Smooth muscle cell (in vitro differentiated cells): ENCODE results near the gene CYTH4. TPM values are rescaled to one million over a fixed set of nuclear protein-coding genes. Genes with fewer than 3 reads are reported as not detected.

Experiments used
- DNase-seq: peaks from one replicate; lab custom pipeline; 2025; ENCODE audit not compliant: unreplicated experiment; lab: John Stamatoyannopoulos, UW
- H2AFZ ChIP-seq: fragments of 200-600 bp; sonication (generic); 2 replicates; pipeline ENCODE4 v1.6.0; 2016; ENCODE audit warnings: antibody characterized with exemption, low read depth, mild to moderate bottlenecking
- H3F3A ChIP-seq: fragments of 200-600 bp; sonication (generic); 2 replicates; pipeline ENCODE4 v1.6.0; 2017; ENCODE audit warnings: antibody characterized with exemption, low read depth
- H3K27ac ChIP-seq: fragments of 200-600 bp; sonication (generic); 2 replicates; pipeline ENCODE4 v1.5.1; 2016; ENCODE audit warnings: low read depth, mild to moderate bottlenecking
- H3K27me3 ChIP-seq: fragments of 200-600 bp; sonication (generic); 2 replicates; pipeline ENCODE4 v1.6.1; 2016; ENCODE audit warnings: low read depth, mild to moderate bottlenecking
- H3K36me3 ChIP-seq: fragments of 200-600 bp; sonication (generic); 2 replicates; pipeline ENCODE4 v1.5.1; 2016; ENCODE audit warnings: low read depth
- H3K4me1 ChIP-seq: fragments of 200-600 bp; sonication (generic); 2 replicates; pipeline ENCODE4 v1.5.1; 2016; ENCODE audit warnings: low read depth
- H3K4me2 ChIP-seq: fragments of 200-600 bp; sonication (generic); 2 replicates; pipeline ENCODE4 v1.6.0; 2016; ENCODE audit warnings: mild to moderate bottlenecking
- H3K4me3 ChIP-seq: fragments of 200-600 bp; sonication (generic); 2 replicates; pipeline ENCODE4 v1.5.1; 2016; ENCODE audit warnings: mild to moderate bottlenecking
- H3K79me2 ChIP-seq: fragments of 200-600 bp; sonication (generic); 2 replicates; pipeline ENCODE4 v1.6.0; 2016; ENCODE audit warnings: low read depth, mild to moderate bottlenecking
- H3K9ac ChIP-seq: fragments of 200-600 bp; sonication (generic); 2 replicates; pipeline ENCODE4 v1.6.0; 2016; ENCODE audit warnings: low read depth
- H3K9me3 ChIP-seq: fragments of 200-600 bp; sonication (generic); replicated peaks from 2 replicates; pipeline ENCODE4 v1.5.1; 2016; ENCODE audit warnings: low read depth
- H4K20me1 ChIP-seq: fragments of 200-600 bp; sonication (generic); 2 replicates; pipeline ENCODE4 v1.6.0; 2016; ENCODE audit warnings: low read depth
- CTCF ChIP-seq: fragments of 200-600 bp; sonication (generic); IDR thresholded peaks from 2 replicates; pipeline ENCODE4 v1.5.1; 2017; ENCODE audit warnings: borderline replicate concordance, mild to moderate bottlenecking, antibody characterized with exemption; ENCODE audit not compliant: insufficient read depth, poor library complexity, severe bottlenecking
- WGBS: methylation state at CpG from one replicate; pipeline ENCODE4 v1.1.7; 2016; ENCODE audit warnings: low lambda C conversion rate; 5-methylcytosine and 5-hydroxymethylcytosine counted together
- polyA plus RNA-seq: library from polyadenylated mRNA; unstranded; fragments of >200 nt; fragmentation: Nextera tagmentation; extraction: Ambion mirVana; gene quantifications from 2 replicates; pipeline ENCODE4 v1.2.1, GENCODE V29; 2016
- total RNA-seq: library from RNA; depleted of rRNA; stranded (reverse); fragments of >200 nt; gene quantifications from 2 replicates; pipeline ENCODE4 v1.2.3, GENCODE V29; 2014

Gene CYTH4
- total and polyA plus RNA-seq, 2 experiments from 2014 or later: not detected

GRCh38 chr22:37320726-37321677 is 38.7 kb downstream of the CYTH4 start:
- H3K9ac ChIP-seq: no peak overlapping the region
- H3K4me3 ChIP-seq: no peak overlapping the region
- TF ChIP-seq CTCF: no peak
- peaks cover 9% of the 10 kb centered on the region for H3K4me1 ChIP-seq
- H3K36me3 ChIP-seq: no peaks in the 10 kb centered on the region
- H3K27me3 ChIP-seq: peaks cover 37% of the 10 kb centered on the region
- H4K20me1 ChIP-seq: no peaks in the 10 kb centered on the region
- no peak overlapping the region for H3K27ac ChIP-seq
- no peak overlapping the region for H3K4me2 ChIP-seq
- DNase-seq: no peak
- H3K79me2 ChIP-seq: no peaks in the 10 kb centered on the region
- H3F3A ChIP-seq: no peaks in the 10 kb centered on the region
- no peak overlapping the region for H2AFZ ChIP-seq
- H3K9me3 ChIP-seq: no peaks in the 10 kb centered on the region
- WGBS: 86% methylated on average over 16 of the region's 16 CpGs

GRCh38 chr22:37324340-37325038 is 42.2 kb downstream of the CYTH4 start:
- Histone ChIP-seq H3K4me3 (no peak overlapping the region), H3K27ac (no peak overlapping the region), H3K36me3 (no peaks in the 10 kb centered on the region), H3K4me2 (peak overlapping the region; percentile 80), H4K20me1 (no peaks in the 10 kb centered on the region), H3F3A (no peaks in the 10 kb centered on the region), H3K4me1 (peaks cover 9% of the 10 kb centered on the region), H3K27me3 (peaks cover 51% of the 10 kb centered on the region), H2AFZ (no peak overlapping the region), H3K79me2 (no peaks in the 10 kb centered on the region), H3K9me3 (no peaks in the 10 kb centered on the region), H3K9ac (no peak overlapping the region)
- no peak for TF ChIP-seq CTCF
- no peak for DNase-seq
- 14% methylated on average over 47 of the region's 51 CpGs for WGBS

GRCh38 chr22:37325039-37325395 is 42.7 kb downstream of the CYTH4 start:
- H3K4me3 ChIP-seq: no peak overlapping the region
- no peaks in the 10 kb centered on the region for H3F3A ChIP-seq
- no peak for DNase-seq
- H3K4me1 ChIP-seq: peaks cover 9% of the 10 kb centered on the region
- WGBS: 22% methylated on average over 10 of the region's 21 CpGs
- no peaks in the 10 kb centered on the region for H3K36me3 ChIP-seq
- H2AFZ ChIP-seq: no peak overlapping the region
- H4K20me1 ChIP-seq: no peaks in the 10 kb centered on the region
- peaks cover 51% of the 10 kb centered on the region for H3K27me3 ChIP-seq
- no peak overlapping the region for H3K9ac ChIP-seq
- no peaks in the 10 kb centered on the region for H3K9me3 ChIP-seq
- H3K4me2 ChIP-seq: peak overlapping the region; percentile 80
- no peak overlapping the region for H3K27ac ChIP-seq
- H3K79me2 ChIP-seq: no peaks in the 10 kb centered on the region
- TF ChIP-seq CTCF: no peak
